HT-29 (cell line): ENCODE measurements around the gene TOR4A. TPM values are rescaled to one million over a fixed set of nuclear protein-coding genes. Genes with fewer than 3 reads are reported as not detected.

ENCODE experiments used
- DNase-seq: peaks from one replicate; pipeline ENCODE4 v3.0.0-alpha.2; 2015; ENCODE audit warnings: low spot score
- total RNA-seq: library from RNA; depleted of rRNA; stranded (reverse); fragments of >200 nt; shearing (Covaris generic); gene quantifications from 2 replicates; pipeline ENCODE4 v1.2.3, GENCODE V29; 2014

The TOR4A gene
- total RNA-seq, 1 experiment from 2014 or later: 210 TPM

DNA sequence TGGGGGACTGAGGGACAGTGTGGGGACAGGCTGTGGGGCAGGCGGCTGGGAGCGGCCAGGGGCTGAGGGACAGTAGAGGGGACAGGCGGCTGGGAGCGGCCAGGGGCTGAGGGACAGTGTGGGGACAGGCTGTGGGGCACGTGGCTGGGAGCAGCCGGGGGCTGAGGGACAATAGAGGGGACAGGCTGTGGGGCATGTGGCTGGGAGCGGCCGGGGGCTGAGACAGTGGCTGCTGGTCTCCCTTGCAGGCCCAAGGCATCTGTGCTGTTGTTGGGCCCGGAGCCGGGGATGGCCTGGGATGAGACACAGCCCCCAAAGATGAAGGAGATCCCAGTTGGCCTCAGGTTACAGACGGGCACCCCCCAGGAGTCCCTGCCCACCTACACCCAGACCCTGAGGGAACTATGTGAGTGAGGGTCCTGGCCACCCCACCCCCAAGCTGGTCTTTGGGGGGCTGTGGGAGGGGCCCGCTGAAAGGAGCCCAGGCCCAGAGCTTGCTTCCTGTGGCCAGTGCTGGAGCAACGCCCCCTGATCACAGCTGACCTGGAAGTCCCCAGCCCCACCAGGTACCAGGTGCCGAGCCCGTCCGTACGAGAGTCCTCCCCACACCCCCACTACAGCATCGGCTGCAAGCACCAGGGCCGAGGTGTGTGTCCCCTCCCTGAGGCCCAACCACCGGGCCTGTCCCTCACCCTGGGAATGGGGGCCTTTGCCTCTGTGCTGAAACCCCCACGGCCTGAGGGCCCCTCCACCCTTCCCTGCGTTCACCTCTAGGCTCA, 25.8 kb upstream of the TOR4A start:
- DNase-seq: no peak

DNA sequence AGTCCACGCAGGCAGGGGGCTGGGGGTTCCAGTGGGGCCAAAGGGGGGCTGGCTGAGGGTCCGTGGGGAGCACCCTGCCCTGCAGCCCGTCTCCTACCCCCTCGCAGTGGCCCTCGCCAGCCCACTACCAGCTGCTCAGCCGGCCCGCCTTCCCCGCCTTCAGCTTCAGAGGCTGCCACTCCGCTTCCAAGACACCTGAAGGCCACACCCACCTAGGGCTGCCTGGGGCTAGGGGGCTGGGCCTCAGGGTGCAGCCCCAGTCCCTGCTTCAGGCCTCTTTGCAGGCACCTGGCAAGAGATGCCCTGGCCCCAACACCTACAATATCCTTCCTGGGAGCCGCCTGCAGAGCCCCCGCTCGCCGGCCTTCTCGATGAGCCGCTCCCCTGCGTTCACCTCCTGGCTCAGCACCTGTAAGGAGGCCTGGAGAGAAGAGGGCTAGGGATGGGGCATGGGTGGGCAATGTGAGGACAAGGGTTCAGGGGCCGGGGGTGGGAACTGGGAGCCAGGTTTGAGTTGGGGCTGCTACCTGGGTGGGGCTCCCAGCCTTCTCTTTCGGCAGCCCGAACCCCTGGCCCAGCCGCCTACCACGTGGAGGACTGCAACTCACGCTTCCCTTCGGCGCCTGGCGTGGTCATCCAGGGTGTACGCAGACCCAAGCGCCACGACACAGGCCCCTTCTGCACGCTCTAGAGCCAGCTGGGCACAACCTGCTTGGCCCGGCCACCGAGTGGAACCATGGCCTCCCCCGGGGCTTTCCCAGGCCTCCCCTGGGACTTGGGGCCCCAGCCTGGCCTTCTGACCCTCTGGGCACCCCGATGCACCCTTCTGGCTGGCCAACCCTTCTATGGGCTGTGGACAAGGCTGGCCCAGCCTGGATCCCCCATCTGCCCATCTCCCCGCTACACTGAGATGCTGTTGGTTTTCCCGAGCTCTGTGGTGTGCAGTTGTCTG, 24.7 kb upstream of the TOR4A start:
- DNase-seq: no peak

DNA sequence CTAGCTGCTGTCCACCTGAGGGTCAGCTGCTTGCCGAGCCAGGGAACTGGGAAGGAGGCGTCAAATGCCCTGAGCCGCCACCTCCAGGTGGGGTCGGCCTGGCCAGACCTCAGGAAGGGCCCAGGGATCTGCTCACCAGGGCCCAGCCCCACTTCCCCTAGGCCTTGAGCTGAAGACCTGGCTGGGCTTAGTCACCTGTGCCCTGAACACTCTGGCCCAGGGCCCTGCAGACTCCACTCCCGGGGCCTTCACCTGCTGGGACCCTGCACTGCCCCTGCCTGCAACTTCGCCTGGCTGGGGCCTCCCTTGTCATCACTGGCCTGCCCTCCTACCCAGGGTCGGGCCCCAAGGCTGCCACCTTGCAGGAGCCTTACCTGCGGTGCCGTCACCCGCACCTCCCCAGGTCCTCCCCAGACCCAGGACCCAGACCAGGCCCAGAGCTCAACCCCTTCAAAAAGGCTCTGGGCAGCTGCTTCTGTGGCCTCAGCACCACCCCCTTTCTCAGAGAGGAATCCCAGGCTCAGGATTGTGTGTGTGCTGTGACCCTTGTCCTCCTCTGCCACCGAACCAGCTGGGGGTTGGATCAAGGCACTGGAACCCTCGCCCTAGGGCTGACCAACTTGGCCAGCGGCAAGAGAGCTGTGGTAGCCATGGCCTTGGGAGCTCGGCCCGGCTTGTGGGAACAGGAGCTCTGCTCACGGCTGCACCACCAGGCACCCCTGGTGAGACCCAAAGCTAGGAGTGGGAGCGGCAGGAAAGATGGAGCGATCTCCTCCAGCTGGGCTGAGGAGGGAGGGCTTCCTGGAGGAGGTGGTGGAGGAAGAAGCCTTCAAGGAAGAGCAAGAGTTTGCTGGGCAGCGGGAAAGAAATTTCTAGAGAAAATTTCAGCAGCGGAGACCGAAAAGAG, 23.6 kb upstream of the TOR4A start:
- DNase-seq: no peak

DNA sequence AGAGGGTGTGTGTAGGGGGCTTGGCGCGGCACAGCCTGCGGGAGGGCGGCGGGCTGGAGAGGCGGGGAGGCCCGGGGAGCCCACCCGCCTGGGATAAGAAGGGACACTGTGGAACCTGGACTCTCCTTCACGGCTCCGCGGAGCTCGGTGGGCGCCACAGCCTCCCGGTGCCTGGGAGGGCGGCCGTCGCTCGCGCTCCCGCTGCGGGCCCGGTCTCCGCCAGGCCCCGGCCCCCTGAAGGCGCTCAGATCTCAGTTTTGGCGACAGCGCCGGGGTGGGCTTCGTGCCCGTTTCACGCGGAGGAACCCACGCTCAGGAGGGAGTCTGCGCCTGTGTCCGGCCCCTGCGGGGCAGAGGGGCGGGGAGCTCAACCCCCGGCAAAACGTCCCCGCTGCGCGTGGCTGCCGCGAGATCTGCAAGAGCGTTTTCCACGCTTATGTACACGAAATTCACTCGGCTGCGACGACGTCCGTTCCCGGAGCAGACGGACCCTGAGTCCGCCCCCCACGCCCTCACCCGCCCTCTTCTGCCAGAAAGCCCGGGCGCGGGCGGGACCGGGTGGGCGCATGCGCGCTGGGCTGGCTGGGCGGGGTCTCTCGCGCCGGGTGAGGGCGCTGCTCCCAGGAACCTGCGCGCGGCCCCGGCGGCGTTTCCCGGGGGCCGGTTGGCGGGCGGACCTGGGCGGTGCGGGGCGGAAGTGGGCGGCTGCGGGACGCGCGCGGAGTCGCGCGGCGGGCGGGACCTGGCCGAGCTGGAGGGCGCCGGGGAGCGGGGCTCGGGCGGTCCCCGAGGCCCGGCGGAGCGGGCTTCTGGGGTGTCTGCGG, 22.7 kb upstream of the TOR4A start, which contains the start of gene NELFB:
Gene NELFB, plus strand, starts transcription at position 704 of the 824 bp plus-strand sequence.
- peak; percentile 87 for DNase-seq

DNA sequence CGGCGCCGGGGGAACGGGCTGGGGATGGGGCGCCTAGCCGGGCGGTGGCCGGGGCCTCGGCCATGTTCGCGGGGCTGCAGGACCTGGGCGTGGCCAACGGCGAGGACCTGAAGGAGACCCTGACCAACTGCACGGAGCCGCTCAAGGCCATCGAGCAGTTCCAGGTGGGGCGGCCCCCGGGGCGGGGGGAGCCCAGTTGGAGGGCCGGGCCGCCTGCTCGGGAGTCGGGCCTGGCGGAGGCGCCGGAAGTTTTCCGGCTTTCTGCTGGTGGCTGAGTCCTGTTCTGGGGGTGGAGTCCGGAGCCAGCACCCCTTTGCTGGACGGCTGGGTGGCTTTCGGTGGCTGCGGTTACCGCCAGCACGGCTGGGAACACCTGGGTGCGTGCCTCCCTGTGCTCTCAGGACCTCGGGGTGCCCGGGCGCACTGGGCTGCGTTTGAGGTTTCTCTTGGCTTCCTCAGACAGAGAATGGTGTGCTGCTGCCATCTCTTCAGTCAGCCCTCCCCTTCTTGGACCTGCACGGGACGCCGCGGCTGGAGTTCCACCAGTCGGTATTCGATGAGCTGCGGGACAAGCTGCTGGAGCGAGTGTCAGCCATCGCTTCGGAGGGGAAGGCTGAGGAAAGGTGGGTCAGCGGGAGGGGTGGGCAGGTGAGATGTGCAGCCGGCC, 21.9 kb upstream of the TOR4A start:
- no peak for DNase-seq

DNA sequence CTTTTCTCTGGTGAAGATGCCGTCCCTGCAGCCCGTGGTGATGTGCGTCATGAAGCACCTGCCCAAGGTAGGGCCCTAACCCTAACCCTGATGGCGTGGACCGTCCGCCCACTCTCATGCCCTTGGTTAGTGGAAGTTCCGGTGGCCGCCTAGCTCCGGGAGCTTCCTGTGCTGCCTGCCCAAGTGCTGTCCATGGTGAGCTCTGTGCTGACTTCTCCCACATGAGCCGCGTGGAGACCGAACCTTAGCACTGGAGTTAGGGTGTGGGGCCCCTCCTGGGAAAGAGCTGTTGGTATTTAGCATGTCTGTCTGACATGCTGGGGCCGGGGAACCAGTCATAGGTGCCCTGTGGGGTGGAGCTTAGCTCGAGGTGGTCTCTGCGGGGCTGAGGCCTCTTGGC, 21.2 kb upstream of the TOR4A start:
- DNase-seq: no peak

DNA sequence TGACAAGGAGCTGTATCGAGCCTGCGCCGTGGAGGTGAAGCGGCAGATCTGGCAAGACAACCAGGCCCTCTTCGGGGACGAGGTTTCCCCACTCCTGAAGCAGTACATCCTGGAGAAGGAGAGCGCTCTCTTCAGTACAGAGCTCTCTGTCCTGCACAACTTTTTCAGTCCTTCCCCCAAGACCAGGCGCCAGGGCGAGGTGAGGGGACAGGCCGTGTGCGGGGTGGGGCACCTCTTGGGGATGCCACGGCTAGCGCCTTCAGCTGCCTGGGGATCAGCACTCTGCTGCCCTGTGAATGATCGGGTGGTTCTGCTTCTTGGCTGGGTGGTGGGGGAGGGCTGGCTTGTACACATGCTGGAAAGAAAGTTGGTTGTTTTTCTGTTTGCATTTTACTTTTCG, 20.7 kb upstream of the TOR4A start:
- DNase-seq: no peak

DNA sequence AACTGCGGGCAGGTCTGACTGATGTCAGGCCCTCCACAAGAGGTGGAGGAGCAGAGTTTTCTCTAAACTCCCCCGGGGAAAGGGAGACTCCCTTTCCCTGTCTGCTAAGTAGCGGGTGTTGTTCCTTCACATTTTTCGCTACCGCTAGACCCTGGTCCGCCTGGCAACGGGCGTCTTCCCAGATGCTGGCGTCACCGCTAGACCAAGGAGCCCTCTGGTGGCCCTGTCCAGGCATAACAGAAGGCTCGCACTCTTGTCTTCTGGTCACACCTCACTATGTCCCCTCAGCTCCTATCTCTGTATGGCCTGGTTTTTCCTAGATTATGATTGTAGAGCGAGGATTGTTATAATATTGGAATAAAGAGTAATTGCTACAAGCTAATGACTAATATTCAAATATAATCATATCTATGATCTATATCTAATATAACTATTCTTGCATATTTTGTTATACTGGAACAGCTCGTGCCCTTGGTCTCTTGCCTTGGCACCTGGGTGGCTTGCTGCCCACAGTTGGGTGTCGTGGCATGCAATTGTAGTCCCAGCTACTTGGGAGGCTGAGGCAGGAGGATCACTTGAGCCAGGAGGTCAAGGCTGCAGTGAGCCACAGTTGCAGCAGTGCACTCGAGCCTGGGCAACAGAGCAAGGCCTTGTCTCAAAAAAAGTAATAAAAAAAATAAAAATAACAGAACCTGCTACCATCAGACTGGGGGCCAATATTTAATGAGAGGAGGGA, 15.2 kb upstream of the TOR4A start:
- peak; percentile 41 for DNase-seq

DNA sequence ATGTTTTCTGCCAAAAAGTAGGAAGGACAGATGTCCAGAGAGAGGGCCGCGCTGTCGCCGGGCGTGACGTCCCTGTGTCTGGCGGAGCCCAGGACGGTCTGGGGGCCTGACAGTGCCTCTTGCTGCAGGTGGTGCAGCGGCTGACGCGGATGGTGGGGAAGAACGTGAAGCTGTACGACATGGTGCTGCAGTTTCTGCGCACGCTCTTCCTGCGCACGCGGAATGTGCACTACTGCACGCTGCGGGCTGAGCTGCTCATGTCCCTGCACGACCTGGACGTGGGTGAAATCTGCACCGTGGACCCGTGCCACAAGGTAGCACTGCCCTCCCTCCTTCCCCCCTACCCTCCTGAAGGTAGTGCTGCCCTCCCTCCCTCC, 14.6 kb upstream of the TOR4A start:
- DNase-seq: no peak

DNA sequence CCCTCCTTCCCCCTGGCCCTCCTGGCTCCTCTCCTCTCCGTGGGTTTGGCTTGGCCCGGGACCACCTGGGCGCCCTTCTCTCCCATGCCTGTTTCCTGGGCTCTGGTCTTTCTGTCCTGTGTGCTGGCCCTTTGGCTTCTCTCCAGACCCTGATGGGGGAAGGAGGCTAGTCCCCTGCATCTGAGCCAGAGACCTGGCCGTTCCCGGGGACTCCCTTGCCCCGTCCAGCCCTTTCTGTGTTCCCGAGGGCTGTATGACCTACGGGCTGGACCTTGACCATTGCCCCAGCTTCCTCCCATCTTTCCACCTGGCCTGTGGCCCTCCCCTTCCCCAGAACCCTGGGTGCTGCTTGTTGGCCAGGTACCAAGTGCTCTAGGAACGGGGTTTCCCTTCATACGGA, 14.0 kb upstream of the TOR4A start:
- no peak for DNase-seq

DNA sequence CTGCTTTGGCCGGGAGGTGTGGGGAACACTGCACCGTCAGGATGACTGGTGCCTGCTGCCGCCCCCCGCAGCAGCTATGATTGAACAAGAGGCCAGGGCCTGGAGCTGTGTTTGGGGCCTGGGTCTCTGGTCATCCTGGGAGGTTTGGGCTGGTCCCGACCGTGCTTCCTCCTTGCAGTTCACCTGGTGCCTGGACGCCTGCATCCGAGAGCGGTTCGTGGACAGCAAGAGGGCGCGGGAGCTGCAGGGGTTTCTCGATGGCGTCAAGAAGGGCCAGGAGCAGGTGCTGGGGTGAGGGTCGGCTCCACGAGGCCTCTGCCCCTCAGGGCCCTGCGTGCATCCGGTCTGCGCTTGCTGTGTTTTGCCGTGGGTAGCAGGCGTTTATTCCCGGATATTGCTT, 13.5 kb upstream of the TOR4A start:
- no peak for DNase-seq

DNA sequence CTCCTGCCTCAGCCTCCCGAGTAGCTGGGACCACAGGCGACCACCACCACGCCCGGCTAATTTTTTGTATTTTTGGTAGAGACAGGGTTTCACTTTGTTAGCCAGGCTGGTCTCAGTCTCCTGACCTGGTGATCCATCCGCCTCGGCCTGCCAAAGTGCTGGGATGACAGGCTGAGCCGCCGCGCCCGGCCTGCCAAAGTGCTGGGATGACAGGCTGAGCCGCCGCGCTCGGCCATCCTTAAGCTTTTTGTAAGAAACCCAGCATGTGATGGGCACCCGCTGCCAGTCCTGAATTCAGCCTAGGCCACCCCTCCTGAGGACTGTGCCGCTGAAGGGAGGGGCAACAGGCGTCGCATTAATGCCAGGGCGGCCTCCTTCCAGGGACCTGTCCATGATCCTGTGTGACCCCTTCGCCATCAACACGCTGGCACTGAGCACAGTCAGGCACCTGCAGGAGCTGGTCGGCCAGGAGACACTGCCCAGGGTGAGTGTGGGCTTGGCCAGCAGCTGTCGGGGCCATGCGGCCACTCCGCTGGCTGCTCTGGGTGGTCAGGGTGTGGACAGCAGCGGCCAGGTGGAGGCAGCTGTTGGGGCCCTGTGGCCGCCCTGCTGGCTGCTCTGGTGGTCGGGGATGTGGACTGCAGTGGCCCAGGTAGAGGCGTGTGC, 11.9 kb upstream of the TOR4A start:
- DNase-seq: no peak

DNA sequence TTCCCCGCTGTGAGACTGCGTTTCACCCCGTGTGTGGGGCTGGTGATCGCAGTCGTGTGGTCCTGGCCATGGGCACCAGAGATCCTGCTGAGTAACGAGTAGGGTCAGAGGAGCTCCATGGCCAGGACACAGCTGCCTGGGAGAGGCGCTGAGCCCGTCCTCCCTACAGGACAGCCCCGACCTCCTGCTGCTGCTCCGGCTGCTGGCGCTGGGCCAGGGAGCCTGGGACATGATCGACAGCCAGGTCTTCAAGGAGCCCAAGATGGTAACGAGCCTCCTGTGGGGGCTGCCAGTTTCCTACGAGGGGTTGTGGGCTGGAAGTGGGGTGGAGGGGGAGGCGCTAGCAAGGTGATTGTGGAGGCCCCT, 11.4 kb upstream of the TOR4A start:
- no peak for DNase-seq

DNA sequence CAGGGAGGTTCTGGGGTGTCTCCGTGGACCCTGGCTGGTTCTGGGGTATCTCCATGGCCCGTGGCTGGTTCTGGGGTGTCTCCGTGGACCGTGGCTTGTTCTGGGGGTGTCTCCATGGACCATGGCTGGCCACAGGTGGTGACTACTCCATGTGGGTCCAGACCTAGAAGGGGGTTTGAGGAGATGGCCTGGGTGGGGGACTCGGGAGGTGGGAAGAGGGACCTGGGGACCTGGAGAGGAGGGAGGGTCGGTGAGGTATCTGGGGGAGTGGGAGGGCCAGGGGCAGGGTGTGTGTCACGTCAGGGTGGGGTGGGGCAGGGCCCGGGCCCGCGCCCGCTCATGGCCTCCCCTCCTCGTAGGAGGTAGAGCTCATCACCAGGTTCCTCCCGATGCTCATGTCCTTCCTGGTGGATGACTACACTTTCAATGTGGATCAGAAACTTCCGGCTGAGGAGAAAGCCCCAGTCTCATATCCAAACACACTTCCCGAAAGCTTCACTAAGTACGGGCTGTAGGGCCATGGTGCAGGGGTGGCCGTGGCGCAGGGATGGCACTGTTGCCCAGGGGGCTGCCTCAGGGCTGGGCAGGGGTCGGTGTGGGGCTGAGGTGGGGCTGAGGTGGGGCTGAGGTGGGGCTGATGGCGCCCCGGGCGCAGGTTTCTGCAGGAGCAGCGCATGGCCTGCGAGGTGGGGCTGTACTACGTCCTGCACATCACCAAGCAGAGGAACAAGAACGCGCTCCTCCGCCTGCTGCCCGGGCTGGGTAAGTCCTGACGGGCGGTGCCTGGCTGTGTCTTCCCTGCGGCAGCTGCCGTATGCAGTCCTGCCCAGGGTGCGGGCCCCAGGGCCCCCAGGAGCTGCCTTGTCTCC, 10.7 kb upstream of the TOR4A start:
- no peak for DNase-seq

DNA sequence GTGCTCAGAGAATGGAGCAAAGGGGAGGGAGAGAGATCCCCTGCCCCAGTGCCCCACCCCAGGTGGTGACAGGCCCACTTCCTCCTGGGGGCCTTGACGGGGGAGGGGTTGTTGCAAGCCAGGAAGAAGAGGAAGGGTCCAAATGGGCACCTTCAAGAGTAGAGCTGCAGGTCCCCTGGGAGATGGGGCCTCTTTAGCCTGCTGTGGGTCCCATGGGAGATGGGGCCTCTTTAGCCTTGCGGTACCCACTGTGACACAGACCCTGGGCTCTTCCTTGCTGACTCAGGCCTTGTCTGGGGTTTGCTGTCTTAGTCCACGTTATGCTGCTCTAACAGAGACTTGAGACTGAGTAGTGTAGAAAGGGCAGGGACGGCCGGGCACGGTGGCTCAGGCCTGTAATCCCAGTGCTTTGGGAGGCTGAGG, 9.6 kb upstream of the TOR4A start:
- no peak for DNase-seq

DNA sequence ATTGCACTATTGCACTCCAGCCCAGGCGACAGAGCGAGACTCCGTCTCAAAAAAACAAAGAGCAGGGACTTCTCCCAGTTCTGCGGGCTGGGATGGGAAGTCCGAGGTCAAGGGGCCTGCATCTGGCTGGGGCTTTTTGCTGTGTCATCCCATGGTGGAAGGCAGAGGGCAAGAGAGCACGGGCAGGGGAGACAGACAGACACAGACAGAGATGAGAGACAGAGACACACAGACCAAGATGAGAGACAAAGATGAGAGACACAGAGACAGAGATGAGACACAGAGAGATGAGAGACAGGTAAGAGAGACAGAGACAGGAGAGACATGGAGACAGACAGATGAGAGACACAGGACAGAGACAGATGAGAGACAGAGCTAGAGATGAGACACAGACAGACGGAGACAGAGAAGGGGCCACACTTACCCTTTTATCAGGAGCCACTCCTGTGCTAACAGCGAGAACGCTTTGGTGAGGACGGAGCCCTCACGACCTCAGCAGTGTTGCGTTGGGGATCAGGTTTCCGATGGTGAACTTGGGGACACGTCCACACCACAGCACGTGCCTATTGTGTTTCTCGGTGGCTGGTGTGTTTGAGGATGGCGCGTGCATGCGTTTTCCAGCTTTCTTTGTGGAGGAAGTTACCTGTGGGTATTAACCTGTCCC, 8.9 kb upstream of the TOR4A start:
- DNase-seq: no peak

DNA sequence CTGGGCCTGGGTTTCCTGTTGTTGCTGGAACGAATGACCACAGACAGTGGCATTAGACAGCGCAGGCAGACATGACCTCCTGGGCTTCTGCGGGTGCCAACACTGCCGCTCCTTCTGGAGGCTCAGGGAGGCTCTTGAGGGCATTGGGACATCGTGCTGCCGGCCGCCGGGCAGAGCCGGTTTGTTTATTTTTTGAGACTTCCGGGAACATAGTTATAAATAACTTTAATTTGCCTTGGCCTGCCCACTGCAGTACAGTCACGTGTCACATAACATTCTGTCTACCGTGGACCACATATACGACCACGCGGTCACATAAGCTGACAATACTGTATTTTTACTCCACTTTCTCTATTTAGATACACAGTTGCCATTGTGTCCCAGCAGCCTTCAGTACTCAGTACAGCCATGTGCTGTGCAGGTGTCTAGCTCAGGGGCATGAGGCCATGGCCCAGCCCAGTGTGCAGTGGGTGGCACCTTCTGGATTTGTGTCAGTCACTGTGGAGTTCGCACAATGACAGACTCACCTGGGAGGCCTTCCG, 8.2 kb upstream of the TOR4A start:
- peak; percentile 78 for DNase-seq
